ENCODE measurements around the gene EPB41L3.

EPB41L3 gene

DNA sequence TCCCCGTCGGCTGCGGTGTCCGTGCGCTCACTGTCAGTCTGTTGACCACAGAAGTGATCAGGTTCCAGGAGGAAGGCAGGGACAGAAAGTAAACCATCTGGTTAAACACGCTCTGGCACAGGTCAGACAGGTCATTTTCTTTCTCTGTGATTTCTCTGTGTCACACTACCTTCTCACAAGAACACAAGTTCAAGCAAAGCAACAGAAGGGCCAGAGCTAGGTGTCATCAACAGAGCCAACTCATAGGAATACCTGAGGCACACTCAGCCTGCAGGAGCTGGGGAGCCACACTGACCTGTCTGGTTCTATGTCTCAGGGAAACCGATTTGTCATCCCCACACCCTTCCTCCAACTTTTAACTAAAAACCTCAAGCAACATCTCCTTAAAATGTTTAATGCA, 133.2 kb downstream of the EPB41L3 start:
- H3K4me3 ChIP-seq (ENCODE audit: low read depth in 1 of 2, low read length in 2 of 2): no peak overlapping the region
- H3K36me3 ChIP-seq (ENCODE audit: control insufficient read depth in 1 of 2, insufficient read depth in 2 of 2, low read length in 2 of 2): peaks cover 0 to 7% of the 10 kb centered on the region in 2 donors
- no peak overlapping the region for H3K27ac ChIP-seq (ENCODE audit: low read length)
- H3K9me3 ChIP-seq (ENCODE audit: control insufficient read depth in 1 of 2, low read length in 2 of 2): no peaks in the 10 kb centered on the region
- no peaks in the 10 kb centered on the region for H3K27me3 ChIP-seq (ENCODE audit: low read depth, low read length)
- peaks cover 0 to 5% of the 10 kb centered on the region in 2 donors for H3K4me1 ChIP-seq (ENCODE audit: control insufficient read depth in 1 of 2, insufficient read depth in 2 of 2, low read length in 2 of 2)

DNA sequence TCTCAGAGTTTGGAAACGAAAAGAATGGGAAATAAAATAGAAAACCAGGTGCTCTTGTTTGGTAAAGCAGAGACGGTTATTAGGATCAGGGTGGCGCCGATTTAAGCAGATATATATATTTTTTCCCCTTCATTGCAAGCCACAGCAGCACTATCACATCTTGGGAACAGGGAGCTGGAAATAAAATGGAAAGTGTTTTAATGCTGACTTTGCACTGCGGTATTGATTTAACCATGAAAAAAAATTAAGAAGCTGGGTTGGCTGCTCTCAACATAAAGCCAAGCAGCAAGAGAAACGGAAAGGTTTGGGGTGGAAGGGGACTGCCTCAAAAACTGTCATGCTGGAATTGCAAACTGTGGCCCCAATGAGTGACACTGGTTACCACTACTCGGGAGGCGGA, 145.5 kb downstream of the EPB41L3 start:
- no peaks in the 10 kb centered on the region for H3K27me3 ChIP-seq (ENCODE audit: low read depth, low read length)
- no peak overlapping the region for H3K4me3 ChIP-seq (ENCODE audit: low read depth in 1 of 2, low read length in 2 of 2)
- no peaks in the 10 kb centered on the region for H3K9me3 ChIP-seq (ENCODE audit: control insufficient read depth in 1 of 2, low read length in 2 of 2)
- no peaks in the 10 kb centered on the region for H3K4me1 ChIP-seq (ENCODE audit: control insufficient read depth in 1 of 2, insufficient read depth in 2 of 2, low read length in 2 of 2)
- peaks cover 8 to 33% of the 10 kb centered on the region in 2 donors for H3K36me3 ChIP-seq (ENCODE audit: control insufficient read depth in 1 of 2, insufficient read depth in 2 of 2, low read length in 2 of 2)
- no peak overlapping the region for H3K27ac ChIP-seq (ENCODE audit: low read length)

DNA sequence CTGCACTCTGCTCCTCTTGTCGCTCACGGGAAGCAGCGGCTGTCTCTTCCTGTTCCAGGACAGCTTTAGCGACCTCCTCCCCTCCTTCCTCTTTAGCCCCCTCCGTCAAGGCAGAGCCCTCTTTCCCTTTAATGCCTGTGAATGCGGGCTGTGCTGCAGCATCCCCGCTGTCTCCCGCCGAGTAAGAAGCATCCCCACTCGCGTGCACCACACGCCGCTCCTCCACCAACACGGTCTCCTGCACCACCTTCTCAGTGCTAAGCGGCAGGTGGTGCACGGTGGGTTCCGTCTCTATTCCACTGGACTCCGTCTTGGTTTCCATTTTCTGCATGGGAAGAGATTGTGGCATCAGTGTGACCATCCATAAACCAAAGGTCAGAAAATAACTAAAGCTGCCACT, 146.7 kb downstream of the EPB41L3 start:
- Histone ChIP-seq H3K4me1 (ENCODE audit: control insufficient read depth in 1 of 2, insufficient read depth in 2 of 2, low read length in 2 of 2) (no peaks in the 10 kb centered on the region), H3K27ac (ENCODE audit: low read length) (no peak overlapping the region), H3K27me3 (ENCODE audit: low read depth, low read length) (no peaks in the 10 kb centered on the region), H3K4me3 (ENCODE audit: low read depth in 1 of 2, low read length in 2 of 2) (no peak overlapping the region), H3K36me3 (ENCODE audit: control insufficient read depth in 1 of 2, insufficient read depth in 2 of 2, low read length in 2 of 2) (peaks cover 8 to 33% of the 10 kb centered on the region in 2 donors), H3K9me3 (ENCODE audit: control insufficient read depth in 1 of 2, low read length in 2 of 2) (no peaks in the 10 kb centered on the region)

DNA sequence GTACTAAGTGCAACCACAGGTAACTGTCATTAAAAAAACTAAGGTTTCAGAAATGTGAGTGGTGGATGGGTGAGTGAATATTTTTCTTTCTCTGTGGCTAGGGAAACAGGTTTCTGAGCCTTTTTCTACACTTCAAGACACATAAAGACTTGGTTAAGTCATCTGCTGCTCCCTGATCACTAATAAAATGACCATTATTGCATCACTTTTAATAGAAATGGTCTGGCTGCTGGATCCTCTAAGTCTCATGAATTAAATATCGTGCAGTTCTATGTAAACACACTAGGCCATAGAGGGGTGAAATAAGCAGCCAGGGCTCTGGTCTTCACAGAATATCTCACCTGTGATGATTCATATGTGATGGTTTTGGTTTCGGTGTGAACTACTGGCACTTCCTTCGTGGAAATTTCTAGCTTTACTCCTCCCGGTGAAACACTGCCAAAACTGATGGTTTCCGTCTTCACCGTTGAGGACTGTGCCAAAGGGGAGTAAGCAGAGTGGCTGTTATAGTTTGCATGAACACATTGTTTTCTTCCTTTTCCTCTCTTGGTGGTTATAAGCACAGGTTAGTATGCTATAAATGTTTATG, 147.8 kb downstream of the EPB41L3 start:
- H3K36me3 ChIP-seq (ENCODE audit: control insufficient read depth in 1 of 2, insufficient read depth in 2 of 2, low read length in 2 of 2): peaks cover 8 to 33% of the 10 kb centered on the region in 2 donors
- H3K9me3 ChIP-seq (ENCODE audit: control insufficient read depth in 1 of 2, low read length in 2 of 2): no peaks in the 10 kb centered on the region
- no peak overlapping the region for H3K4me3 ChIP-seq (ENCODE audit: low read depth in 1 of 2, low read length in 2 of 2)
- no peaks in the 10 kb centered on the region for H3K4me1 ChIP-seq (ENCODE audit: control insufficient read depth in 1 of 2, insufficient read depth in 2 of 2, low read length in 2 of 2)
- no peaks in the 10 kb centered on the region for H3K27me3 ChIP-seq (ENCODE audit: low read depth, low read length)
- H3K27ac ChIP-seq (ENCODE audit: low read length): no peak overlapping the region

DNA sequence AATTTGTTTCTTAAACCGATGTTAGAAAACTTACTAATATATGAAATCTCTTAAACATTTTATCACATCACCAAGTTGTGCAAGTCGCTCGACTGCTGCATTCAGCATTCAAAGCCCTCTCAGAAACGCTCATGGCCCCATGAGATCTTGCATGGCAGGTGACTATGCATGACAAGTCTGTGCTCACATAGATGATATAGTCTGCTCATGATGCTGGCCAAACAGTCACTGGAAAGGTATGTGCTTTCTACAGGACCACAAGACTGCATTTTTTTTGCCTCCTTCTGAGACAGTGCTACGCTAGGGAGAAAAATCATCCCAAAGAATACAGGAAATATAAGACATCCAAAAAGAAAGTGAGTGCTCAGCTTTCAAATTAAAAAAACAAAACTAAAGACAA, 150.0 kb downstream of the EPB41L3 start:
- no peaks in the 10 kb centered on the region for H3K27me3 ChIP-seq (ENCODE audit: low read depth, low read length)
- no peak overlapping the region for H3K27ac ChIP-seq (ENCODE audit: low read length)
- no peaks in the 10 kb centered on the region for H3K4me1 ChIP-seq (ENCODE audit: control insufficient read depth in 1 of 2, insufficient read depth in 2 of 2, low read length in 2 of 2)
- peaks cover 8 to 33% of the 10 kb centered on the region in 2 donors for H3K36me3 ChIP-seq (ENCODE audit: control insufficient read depth in 1 of 2, insufficient read depth in 2 of 2, low read length in 2 of 2)
- H3K4me3 ChIP-seq (ENCODE audit: low read depth in 1 of 2, low read length in 2 of 2): no peak overlapping the region
- H3K9me3 ChIP-seq (ENCODE audit: control insufficient read depth in 1 of 2, low read length in 2 of 2): no peaks in the 10 kb centered on the region

DNA sequence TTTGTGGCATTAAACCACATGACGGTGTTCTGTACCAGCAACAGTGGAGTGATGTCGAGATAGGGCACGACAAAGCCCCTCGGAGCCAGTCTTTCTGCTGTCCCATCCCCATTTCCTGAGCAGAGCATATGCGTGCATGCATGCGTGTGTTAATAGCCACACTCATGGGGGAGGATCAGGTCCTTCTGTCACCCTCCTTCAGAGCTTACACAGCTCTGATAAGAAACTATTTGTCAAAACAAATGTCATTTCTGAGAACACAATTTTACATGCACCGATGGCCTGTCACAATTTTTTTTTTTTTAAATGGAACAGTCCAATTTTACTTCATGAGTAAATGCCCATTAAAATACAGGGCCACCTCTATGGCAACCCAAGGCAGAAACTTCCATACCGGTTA, 152.4 kb downstream of the EPB41L3 start:
- H3K9me3 ChIP-seq (ENCODE audit: control insufficient read depth in 1 of 2, low read length in 2 of 2): no peaks in the 10 kb centered on the region
- peaks cover 8 to 19% of the 10 kb centered on the region in 2 donors for H3K36me3 ChIP-seq (ENCODE audit: control insufficient read depth in 1 of 2, insufficient read depth in 2 of 2, low read length in 2 of 2)
- H3K27me3 ChIP-seq (ENCODE audit: low read depth, low read length): no peaks in the 10 kb centered on the region
- no peak overlapping the region for H3K4me3 ChIP-seq (ENCODE audit: low read depth in 1 of 2, low read length in 2 of 2)
- H3K27ac ChIP-seq (ENCODE audit: low read length): no peak overlapping the region
- H3K4me1 ChIP-seq (ENCODE audit: control insufficient read depth in 1 of 2, insufficient read depth in 2 of 2, low read length in 2 of 2): no peaks in the 10 kb centered on the region

DNA sequence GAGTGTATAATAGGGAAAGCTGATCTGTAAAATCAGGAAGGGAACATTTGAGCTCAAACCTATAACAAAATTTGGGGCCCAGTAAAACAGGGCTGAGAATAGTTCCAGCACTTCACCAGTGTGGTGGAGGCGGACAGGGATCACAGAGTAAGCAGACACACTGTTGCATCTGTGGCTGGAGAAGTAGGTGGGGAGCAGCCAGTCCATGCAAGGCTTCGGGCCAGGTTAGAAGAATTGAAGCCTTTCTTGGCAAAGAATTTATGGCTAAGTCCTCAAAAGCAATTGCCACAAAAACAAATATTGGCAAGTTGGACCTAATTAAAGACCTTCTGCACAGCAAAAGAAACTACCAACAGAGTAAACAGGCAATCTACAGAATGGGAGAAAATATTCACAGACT, 154.4 kb downstream of the EPB41L3 start:
- H3K9me3 ChIP-seq (ENCODE audit: control insufficient read depth in 1 of 2, low read length in 2 of 2): no peaks in the 10 kb centered on the region
- H3K27ac ChIP-seq (ENCODE audit: low read length): no peak overlapping the region
- no peak overlapping the region for H3K4me3 ChIP-seq (ENCODE audit: low read depth in 1 of 2, low read length in 2 of 2)
- peaks cover 0 to 3% of the 10 kb centered on the region in 2 donors for H3K36me3 ChIP-seq (ENCODE audit: control insufficient read depth in 1 of 2, insufficient read depth in 2 of 2, low read length in 2 of 2)
- no peaks in the 10 kb centered on the region for H3K4me1 ChIP-seq (ENCODE audit: control insufficient read depth in 1 of 2, insufficient read depth in 2 of 2, low read length in 2 of 2)
- no peaks in the 10 kb centered on the region for H3K27me3 ChIP-seq (ENCODE audit: low read depth, low read length)

DNA sequence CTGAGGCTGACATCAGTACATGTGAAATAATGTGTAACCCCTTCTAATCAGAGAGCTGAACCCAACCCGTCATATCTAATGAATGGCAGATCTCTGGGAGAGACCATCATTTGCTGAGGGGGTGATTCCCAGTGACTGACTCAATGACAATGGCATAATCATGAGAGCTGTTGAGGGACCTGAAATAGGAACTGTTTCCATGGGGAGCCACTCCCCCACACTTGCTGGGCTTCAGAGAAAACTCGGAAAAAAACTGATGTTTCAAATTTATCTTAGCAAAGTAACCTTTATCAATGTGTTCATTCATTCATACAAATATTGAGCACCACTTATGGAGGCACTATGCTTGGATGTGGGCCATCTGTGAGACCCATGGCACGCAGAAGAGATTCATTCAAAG, 154.9 kb downstream of the EPB41L3 start:
- no peaks in the 10 kb centered on the region for H3K4me1 ChIP-seq (ENCODE audit: control insufficient read depth in 1 of 2, insufficient read depth in 2 of 2, low read length in 2 of 2)
- no peaks in the 10 kb centered on the region for H3K9me3 ChIP-seq (ENCODE audit: control insufficient read depth in 1 of 2, low read length in 2 of 2)
- no peaks in the 10 kb centered on the region for H3K27me3 ChIP-seq (ENCODE audit: low read depth, low read length)
- H3K4me3 ChIP-seq (ENCODE audit: low read depth in 1 of 2, low read length in 2 of 2): no peak overlapping the region
- H3K27ac ChIP-seq (ENCODE audit: low read length): no peak overlapping the region
- no peaks in the 10 kb centered on the region for H3K36me3 ChIP-seq (ENCODE audit: control insufficient read depth in 1 of 2, insufficient read depth in 2 of 2, low read length in 2 of 2)

DNA sequence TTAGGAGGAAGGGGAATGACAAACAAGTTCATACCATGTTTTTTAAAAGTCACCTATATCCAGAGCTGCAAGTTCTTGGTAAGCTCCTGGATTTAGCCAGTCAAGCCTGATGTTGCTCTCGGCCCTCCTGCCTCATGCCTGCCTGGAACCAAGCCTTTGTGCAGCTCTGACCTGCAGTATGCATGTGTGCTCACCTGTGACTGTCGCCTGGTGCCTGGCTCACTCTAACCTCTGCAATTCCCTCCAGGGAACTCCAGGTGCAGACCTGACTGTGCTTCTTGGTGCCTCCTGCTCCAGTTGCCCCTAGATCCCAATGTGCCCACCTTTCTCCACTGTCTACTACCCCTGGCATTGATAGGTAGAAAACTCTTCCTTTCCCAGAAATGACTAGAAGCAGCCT, 163.2 kb downstream of the EPB41L3 start:
- no peak overlapping the region for H3K4me3 ChIP-seq (ENCODE audit: low read depth in 1 of 2, low read length in 2 of 2)
- H3K4me1 ChIP-seq (ENCODE audit: control insufficient read depth in 1 of 2, insufficient read depth in 2 of 2, low read length in 2 of 2): no peaks in the 10 kb centered on the region
- H3K27me3 ChIP-seq (ENCODE audit: low read depth, low read length): no peaks in the 10 kb centered on the region
- H3K9me3 ChIP-seq (ENCODE audit: control insufficient read depth in 1 of 2, low read length in 2 of 2): no peaks in the 10 kb centered on the region
- H3K36me3 ChIP-seq (ENCODE audit: control insufficient read depth in 1 of 2, insufficient read depth in 2 of 2, low read length in 2 of 2): no peaks in the 10 kb centered on the region
- no peak overlapping the region for H3K27ac ChIP-seq (ENCODE audit: low read length)

DNA sequence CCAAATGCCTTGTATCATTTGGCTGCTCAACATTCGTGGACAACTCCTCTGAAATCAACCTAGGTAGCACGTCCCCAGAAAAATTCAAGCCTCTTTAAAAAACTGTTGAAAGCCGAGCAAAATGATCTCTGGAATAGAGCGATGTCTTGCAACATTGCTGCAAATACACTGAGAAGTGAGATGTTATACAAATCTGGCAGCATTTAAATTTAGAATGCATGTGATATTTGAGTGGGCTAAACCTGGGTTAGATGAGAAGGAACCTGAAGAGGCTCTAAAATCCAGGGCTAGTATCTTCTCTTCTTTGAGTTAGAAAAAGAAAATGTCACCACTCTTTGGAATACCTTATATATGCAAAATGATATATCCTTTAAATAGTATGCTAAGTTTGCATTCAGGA, 166.8 kb downstream of the EPB41L3 start:
- Histone ChIP-seq H3K9me3 (ENCODE audit: control insufficient read depth in 1 of 2, low read length in 2 of 2) (no peaks in the 10 kb centered on the region), H3K27ac (ENCODE audit: low read length) (no peak overlapping the region), H3K4me1 (ENCODE audit: control insufficient read depth in 1 of 2, insufficient read depth in 2 of 2, low read length in 2 of 2) (no peaks in the 10 kb centered on the region), H3K27me3 (ENCODE audit: low read depth, low read length) (no peaks in the 10 kb centered on the region), H3K4me3 (ENCODE audit: low read depth in 1 of 2, low read length in 2 of 2) (no peak overlapping the region), H3K36me3 (ENCODE audit: control insufficient read depth in 1 of 2, insufficient read depth in 2 of 2, low read length in 2 of 2) (no peaks in the 10 kb centered on the region)

DNA sequence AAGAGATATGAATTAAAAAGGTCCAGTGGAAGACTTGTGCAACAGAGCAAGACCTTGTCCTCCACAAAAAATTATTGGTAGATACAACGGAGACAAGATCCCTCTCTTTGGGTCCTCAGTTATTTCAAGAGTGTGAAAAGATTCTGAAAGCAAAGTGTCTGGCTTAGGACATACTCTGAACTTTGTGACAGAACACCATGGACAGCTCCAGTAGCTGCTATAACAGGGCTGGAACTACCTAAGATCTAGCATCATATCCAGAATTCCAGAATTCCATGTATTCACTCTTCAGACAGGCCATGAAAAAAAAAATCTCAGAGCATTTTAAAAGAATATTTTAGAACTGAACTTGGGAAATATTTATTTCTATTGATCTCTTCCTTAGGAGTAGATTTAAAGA, 173.5 kb downstream of the EPB41L3 start:
- Histone ChIP-seq H3K27ac (ENCODE audit: low read length) (no peak overlapping the region), H3K9me3 (ENCODE audit: control insufficient read depth in 1 of 2, low read length in 2 of 2) (no peaks in the 10 kb centered on the region), H3K27me3 (ENCODE audit: low read depth, low read length) (no peaks in the 10 kb centered on the region), H3K36me3 (ENCODE audit: control insufficient read depth in 1 of 2, insufficient read depth in 2 of 2, low read length in 2 of 2) (no peaks in the 10 kb centered on the region), H3K4me1 (ENCODE audit: control insufficient read depth in 1 of 2, insufficient read depth in 2 of 2, low read length in 2 of 2) (no peaks in the 10 kb centered on the region), H3K4me3 (ENCODE audit: low read depth in 1 of 2, low read length in 2 of 2) (no peak overlapping the region)

DNA sequence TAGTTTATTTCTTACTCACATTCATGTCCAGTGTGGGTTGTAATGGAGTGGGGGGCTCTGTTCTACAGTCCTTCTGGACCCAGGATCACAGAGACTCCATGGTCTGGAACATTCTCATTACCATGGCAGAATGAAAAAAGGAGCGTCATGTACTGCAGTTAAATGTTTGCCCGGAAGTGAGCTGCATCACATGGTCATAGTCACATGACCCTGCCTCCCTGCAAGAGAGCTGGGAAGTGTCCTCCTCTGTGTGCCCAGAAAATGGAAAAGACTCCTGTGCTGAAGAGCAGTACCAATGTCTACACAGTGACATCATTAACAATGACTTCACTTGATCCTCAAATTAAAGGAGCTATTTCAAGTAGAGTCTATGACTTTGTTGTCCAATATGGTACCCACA, 174.3 kb downstream of the EPB41L3 start:
- Histone ChIP-seq H3K27me3 (ENCODE audit: low read depth, low read length) (no peaks in the 10 kb centered on the region), H3K27ac (ENCODE audit: low read length) (no peak overlapping the region), H3K9me3 (ENCODE audit: control insufficient read depth in 1 of 2, low read length in 2 of 2) (no peaks in the 10 kb centered on the region), H3K4me1 (ENCODE audit: control insufficient read depth in 1 of 2, insufficient read depth in 2 of 2, low read length in 2 of 2) (no peaks in the 10 kb centered on the region), H3K4me3 (ENCODE audit: low read depth in 1 of 2, low read length in 2 of 2) (no peak overlapping the region), H3K36me3 (ENCODE audit: control insufficient read depth in 1 of 2, insufficient read depth in 2 of 2, low read length in 2 of 2) (no peaks in the 10 kb centered on the region)
